Measurements from ENCODE around the gene TRIM51.
"Not testable (repeated sequence)": the region's sequence is repeated elsewhere in the genome, so short reads cannot be mapped to it uniquely, and the experiment has no call there.

TRIM51 gene, protein sequence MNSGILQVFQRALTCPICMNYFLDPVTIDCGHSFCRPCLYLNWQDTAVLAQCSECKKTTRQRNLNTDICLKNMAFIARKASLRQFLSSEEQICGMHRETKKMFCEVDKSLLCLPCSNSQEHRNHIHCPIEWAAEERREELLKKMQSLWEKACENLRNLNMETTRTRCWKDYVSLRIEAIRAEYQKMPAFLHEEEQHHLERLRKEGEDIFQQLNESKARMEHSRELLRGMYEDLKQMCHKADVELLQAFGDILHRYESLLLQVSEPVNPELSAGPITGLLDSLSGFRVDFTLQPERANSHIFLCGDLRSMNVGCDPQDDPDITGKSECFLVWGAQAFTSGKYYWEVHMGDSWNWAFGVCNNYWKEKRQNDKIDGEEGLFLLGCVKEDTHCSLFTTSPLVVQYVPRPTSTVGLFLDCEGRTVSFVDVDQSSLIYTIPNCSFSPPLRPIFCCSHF
- total RNA-seq, result 0 reads per million in 3 donors

DNA sequence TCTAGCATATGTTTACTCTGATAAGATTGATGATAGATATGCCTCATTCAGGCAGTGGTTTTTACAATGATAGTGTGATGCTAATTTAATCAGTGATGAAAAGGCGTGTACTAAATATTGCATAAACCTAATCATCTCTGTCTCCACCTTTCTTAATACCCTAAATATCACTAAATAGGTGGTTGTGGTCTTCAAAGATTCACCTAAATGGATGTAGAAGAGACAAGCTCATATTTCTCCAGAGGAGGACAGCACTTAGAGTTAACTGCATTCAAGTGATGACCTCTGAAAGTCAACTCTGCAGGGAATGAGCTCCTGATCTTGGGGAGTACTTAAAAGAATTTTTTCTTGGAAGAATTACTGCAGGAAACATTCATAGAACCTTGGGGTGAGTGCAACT is at the start of gene TRIM51:
TSS of gene TRIM51 (plus strand) at position 301 of the 400 bp plus-strand sequence. CDS start 2,132 bp downstream, outside the sequence.
- H3K4me3 ChIP-seq (ENCODE audit: insufficient read depth, low read depth, low read length, poor library complexity, severe bottlenecking); H3K4me1 ChIP-seq (ENCODE audit: control insufficient read depth, insufficient read depth, low read length, poor library complexity, severe bottlenecking); H3K36me3 ChIP-seq (ENCODE audit: control insufficient read depth, insufficient read depth, low read length); H3K27me3 ChIP-seq (replicated peaks; ENCODE audit: control insufficient read depth, insufficient read depth, low read length, poor library complexity, severe bottlenecking); H3K9me3 ChIP-seq (ENCODE audit: control insufficient read depth, low read length); H3K27ac ChIP-seq (ENCODE audit: insufficient read depth, low read length, poor library complexity, severe bottlenecking); DNase-seq: not testable (repeated sequence)

DNA sequence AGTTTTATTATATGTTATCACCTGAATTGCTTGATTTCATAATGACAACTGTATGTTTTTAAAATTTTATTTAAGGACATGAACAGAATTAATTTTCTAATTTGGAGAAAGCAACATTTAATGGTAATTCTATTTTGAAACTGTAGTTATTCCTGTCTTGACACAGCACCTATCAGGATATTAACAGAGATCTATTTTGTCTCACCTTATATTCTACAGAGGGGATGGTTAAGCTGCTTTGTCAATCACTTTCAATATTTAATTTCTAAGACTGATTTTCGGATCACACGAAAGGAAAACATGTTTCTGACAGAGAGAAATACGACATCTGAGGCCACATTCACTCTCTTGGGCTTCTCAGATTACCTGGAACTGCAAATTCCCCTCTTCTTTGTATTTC is 44.6 kb upstream of the TRIM51 start, which contains the start of gene OR5D16:
TSS of gene OR5D16 (plus strand) at position 301 of the 400 bp plus-strand sequence. CDS start at position 301, 0 bp downstream.
- DNase-seq, result no peak
- Histone ChIP-seq H3K4me1 (ENCODE audit: control insufficient read depth, insufficient read depth, low read length, poor library complexity, severe bottlenecking) (no peaks in the 10 kb centered on the region), H3K4me3 (ENCODE audit: insufficient read depth, low read depth, low read length, poor library complexity, severe bottlenecking) (no peak within 1 kb of the TSS), H3K36me3 (ENCODE audit: control insufficient read depth, insufficient read depth, low read length) (no peaks in the 10 kb centered on the region), H3K9me3 (ENCODE audit: control insufficient read depth, low read length) (no peaks in the 10 kb centered on the region), H3K27me3 (replicated peaks; ENCODE audit: control insufficient read depth, insufficient read depth, low read length, poor library complexity, severe bottlenecking) (no peaks in the 10 kb centered on the region), H3K27ac (ENCODE audit: insufficient read depth, low read length, poor library complexity, severe bottlenecking) (no peak within 1 kb of the TSS)

DNA sequence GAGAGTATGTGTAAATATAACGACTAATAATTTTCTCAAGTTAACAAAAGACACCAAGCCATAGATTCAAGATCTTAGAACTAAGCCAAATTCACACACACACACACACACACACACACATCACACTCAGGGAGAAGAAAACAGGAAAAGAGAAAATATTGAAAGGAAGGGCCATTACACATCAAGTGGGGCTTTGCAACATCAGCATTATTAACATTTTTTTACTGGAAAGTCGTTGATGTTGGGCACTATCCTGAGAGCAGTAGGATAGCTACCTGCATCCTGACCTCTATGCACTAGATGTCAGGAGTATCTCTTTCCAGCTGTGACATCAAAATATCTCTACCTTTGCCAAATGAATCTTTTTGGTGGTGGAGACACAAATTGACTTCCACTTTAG is 35.6 kb upstream of the TRIM51 start:
- Histone ChIP-seq H3K27ac (ENCODE audit: insufficient read depth, low read length, poor library complexity, severe bottlenecking) (no peak overlapping the region), H3K4me3 (ENCODE audit: insufficient read depth, low read depth, low read length, poor library complexity, severe bottlenecking) (no peak overlapping the region), H3K9me3 (ENCODE audit: control insufficient read depth, low read length) (no peaks in the 10 kb centered on the region), H3K36me3 (ENCODE audit: control insufficient read depth, insufficient read depth, low read length) (no peaks in the 10 kb centered on the region), H3K27me3 (replicated peaks; ENCODE audit: control insufficient read depth, insufficient read depth, low read length, poor library complexity, severe bottlenecking) (no peaks in the 10 kb centered on the region), H3K4me1 (ENCODE audit: control insufficient read depth, insufficient read depth, low read length, poor library complexity, severe bottlenecking) (no peaks in the 10 kb centered on the region)
- no peak for DNase-seq

DNA sequence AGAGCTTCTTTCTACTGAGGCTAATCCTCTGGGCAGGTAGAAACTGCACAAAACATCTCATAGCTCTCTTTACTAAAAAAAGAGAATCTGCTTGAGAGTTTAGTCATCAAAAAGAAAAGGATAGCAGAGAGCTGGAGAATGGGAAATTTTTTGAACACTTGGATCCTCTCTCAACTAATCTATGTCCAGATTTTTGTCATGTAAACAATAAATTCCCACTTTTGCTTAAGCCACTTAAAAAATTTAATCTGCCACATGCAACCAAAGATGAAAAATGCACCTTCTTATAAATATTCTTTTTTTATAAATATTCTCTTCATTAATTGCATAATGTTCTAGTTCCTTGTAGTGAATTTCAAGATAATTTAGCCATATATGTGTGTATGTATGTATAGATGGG is 34.1 kb upstream of the TRIM51 start:
- Histone ChIP-seq H3K36me3 (ENCODE audit: control insufficient read depth, insufficient read depth, low read length) (no peaks in the 10 kb centered on the region), H3K9me3 (ENCODE audit: control insufficient read depth, low read length) (no peaks in the 10 kb centered on the region), H3K27me3 (replicated peaks; ENCODE audit: control insufficient read depth, insufficient read depth, low read length, poor library complexity, severe bottlenecking) (no peaks in the 10 kb centered on the region), H3K4me1 (ENCODE audit: control insufficient read depth, insufficient read depth, low read length, poor library complexity, severe bottlenecking) (no peaks in the 10 kb centered on the region), H3K27ac (ENCODE audit: insufficient read depth, low read length, poor library complexity, severe bottlenecking) (no peak overlapping the region), H3K4me3 (ENCODE audit: insufficient read depth, low read depth, low read length, poor library complexity, severe bottlenecking) (no peak overlapping the region)
- no peak for DNase-seq

DNA sequence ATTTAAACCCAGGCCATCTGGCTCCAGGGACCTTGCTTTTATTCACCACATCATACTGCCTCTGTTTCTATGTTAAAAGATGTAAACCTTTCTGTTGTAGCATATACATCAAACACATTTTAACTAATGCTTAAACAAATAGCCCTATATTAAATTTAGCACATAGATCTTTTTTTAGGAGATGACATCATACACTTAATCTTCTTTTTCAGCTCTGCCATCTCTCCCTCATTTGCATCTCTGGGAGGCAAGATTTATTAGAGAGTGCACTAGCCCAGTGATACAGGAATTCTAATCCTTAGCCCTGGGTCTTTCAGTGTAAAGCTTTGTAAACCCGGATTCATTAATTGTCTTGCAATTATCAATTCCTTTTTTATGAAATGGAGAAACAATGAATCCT is 31.0 kb upstream of the TRIM51 start:
- Histone ChIP-seq H3K27ac (ENCODE audit: insufficient read depth, low read length, poor library complexity, severe bottlenecking) (no peak overlapping the region), H3K27me3 (replicated peaks; ENCODE audit: control insufficient read depth, insufficient read depth, low read length, poor library complexity, severe bottlenecking) (no peaks in the 10 kb centered on the region), H3K9me3 (ENCODE audit: control insufficient read depth, low read length) (no peaks in the 10 kb centered on the region), H3K36me3 (ENCODE audit: control insufficient read depth, insufficient read depth, low read length) (no peaks in the 10 kb centered on the region), H3K4me3 (ENCODE audit: insufficient read depth, low read depth, low read length, poor library complexity, severe bottlenecking) (no peak overlapping the region), H3K4me1 (ENCODE audit: control insufficient read depth, insufficient read depth, low read length, poor library complexity, severe bottlenecking) (no peaks in the 10 kb centered on the region)
- DNase-seq, result no peak

DNA sequence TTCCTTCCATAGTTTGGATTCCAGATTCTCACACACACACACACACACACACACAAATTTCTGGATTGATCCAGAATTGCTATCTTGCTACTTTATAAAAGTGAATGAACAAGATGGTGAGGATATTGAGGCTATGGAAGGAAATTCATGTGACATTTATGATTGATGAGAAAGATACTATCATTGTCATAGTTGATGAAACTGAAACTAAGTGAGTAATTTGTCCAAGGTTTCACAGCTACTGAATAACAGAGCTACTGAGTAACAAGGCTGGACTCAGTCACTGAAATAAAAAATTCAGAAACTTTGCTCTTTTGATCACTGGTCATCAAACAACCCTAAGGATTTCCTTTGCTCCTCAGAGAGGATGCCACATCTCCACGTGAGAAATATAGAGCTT is 28.4 kb upstream of the TRIM51 start:
- no peak for DNase-seq
- H3K27me3 ChIP-seq (replicated peaks; ENCODE audit: control insufficient read depth, insufficient read depth, low read length, poor library complexity, severe bottlenecking), result no peaks in the 10 kb centered on the region
- H3K27ac ChIP-seq (ENCODE audit: insufficient read depth, low read length, poor library complexity, severe bottlenecking), result no peak overlapping the region
- H3K4me3 ChIP-seq (ENCODE audit: insufficient read depth, low read depth, low read length, poor library complexity, severe bottlenecking), result no peak overlapping the region
- no peaks in the 10 kb centered on the region for H3K9me3 ChIP-seq (ENCODE audit: control insufficient read depth, low read length)
- H3K4me1 ChIP-seq (ENCODE audit: control insufficient read depth, insufficient read depth, low read length, poor library complexity, severe bottlenecking), result no peaks in the 10 kb centered on the region
- H3K36me3 ChIP-seq (ENCODE audit: control insufficient read depth, insufficient read depth, low read length), result no peaks in the 10 kb centered on the region

DNA sequence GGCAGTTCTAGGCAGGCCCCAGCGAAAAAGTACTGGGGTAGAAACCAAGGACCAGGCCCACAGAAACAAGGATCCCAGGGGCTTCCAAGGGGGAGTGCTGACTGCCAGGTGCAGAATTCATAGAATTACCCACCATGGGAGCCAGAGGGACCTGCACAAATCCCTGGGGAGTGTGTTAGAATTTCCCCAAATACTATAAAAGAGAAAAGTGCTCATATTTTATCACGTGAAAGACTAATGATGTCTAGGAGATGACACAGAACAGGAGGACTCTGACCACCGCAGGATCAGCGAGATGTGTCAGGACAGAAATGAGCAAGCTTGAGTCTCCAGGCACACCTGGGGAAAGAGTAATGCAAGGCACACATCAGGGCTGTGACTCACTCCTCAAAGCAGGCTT is 15.7 kb upstream of the TRIM51 start:
- H3K27me3 ChIP-seq (replicated peaks; ENCODE audit: control insufficient read depth, insufficient read depth, low read length, poor library complexity, severe bottlenecking); H3K4me3 ChIP-seq (ENCODE audit: insufficient read depth, low read depth, low read length, poor library complexity, severe bottlenecking); DNase-seq; H3K4me1 ChIP-seq (ENCODE audit: control insufficient read depth, insufficient read depth, low read length, poor library complexity, severe bottlenecking); H3K9me3 ChIP-seq (ENCODE audit: control insufficient read depth, low read length); H3K27ac ChIP-seq (ENCODE audit: insufficient read depth, low read length, poor library complexity, severe bottlenecking); H3K36me3 ChIP-seq (ENCODE audit: control insufficient read depth, insufficient read depth, low read length): not testable (repeated sequence)

DNA sequence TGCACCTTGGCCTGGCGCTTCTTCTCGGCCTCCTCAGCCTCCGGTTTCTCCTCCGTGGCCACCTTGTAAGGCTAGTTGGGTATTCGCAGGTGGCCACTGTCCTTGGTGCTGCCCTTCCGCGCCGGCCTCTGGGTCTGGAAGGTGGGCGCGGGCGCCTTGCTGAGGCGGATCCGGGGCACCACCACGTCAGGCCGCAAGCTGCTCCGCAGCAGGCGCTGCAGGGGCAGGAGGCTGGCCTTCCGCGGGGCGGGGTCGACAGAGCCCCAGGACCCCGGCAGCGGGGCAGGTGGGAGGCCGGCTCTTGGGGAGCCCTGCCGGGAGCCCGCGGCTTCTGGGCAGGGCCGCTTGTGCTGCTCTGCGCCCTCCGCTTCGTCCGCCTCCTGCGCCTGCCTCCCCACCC is 10.4 kb upstream of the TRIM51 start:
- DNase-seq; H3K36me3 ChIP-seq (ENCODE audit: control insufficient read depth, insufficient read depth, low read length); H3K4me1 ChIP-seq (ENCODE audit: control insufficient read depth, insufficient read depth, low read length, poor library complexity, severe bottlenecking); H3K27me3 ChIP-seq (replicated peaks; ENCODE audit: control insufficient read depth, insufficient read depth, low read length, poor library complexity, severe bottlenecking); H3K4me3 ChIP-seq (ENCODE audit: insufficient read depth, low read depth, low read length, poor library complexity, severe bottlenecking); H3K27ac ChIP-seq (ENCODE audit: insufficient read depth, low read length, poor library complexity, severe bottlenecking); H3K9me3 ChIP-seq (ENCODE audit: control insufficient read depth, low read length): not testable (repeated sequence)

DNA sequence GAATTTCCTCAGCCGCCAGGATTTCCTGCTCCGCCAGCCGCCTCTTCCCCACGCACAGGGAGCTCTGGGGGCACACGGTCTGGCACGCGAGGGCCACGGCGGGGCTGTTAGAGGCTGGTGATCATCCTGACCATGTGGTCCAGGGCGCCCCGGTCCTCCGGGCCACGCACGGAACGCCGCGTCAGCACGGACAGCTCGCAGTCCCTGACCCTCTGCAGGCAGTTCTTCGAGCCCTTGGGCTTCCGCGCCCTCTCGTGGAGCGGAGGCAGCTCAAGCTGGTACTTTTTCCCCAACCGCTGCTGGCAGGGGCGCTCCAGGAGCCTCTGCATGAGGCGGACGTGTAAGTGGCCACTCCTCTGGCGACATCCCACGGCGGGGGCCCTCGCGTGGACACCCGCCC is 10.0 kb upstream of the TRIM51 start:
- H3K4me3 ChIP-seq (ENCODE audit: insufficient read depth, low read depth, low read length, poor library complexity, severe bottlenecking); H3K4me1 ChIP-seq (ENCODE audit: control insufficient read depth, insufficient read depth, low read length, poor library complexity, severe bottlenecking): not testable (repeated sequence)

DNA sequence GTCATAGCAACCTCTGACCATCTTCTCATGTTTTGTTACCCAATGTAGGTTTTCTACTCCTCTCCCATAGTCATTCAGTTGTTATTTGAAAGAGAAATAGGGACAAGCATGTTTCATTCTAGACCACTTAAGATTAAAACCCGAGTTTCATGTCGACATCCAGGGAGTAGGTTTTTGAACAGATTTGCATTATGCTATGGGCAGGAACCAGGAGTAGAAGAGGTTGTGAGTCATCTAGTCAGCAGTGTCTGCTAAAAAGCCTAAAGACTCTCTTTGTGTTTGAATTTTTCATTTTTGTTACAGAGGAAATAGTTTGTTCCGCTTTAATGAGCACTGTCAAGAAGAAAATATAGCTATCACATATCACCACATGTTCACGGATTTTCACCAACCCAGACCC is 1.9 kb downstream of the TRIM51 start:
- not testable (repeated sequence) for H3K4me1 ChIP-seq (ENCODE audit: control insufficient read depth, insufficient read depth, low read length, poor library complexity, severe bottlenecking); H3K9me3 ChIP-seq (ENCODE audit: control insufficient read depth, low read length); H3K27ac ChIP-seq (ENCODE audit: insufficient read depth, low read length, poor library complexity, severe bottlenecking); DNase-seq; H3K27me3 ChIP-seq (replicated peaks; ENCODE audit: control insufficient read depth, insufficient read depth, low read length, poor library complexity, severe bottlenecking); H3K4me3 ChIP-seq (ENCODE audit: insufficient read depth, low read depth, low read length, poor library complexity, severe bottlenecking); H3K36me3 ChIP-seq (ENCODE audit: control insufficient read depth, insufficient read depth, low read length)

More for the DNA sequence above, 10.0 kb upstream of the TRIM51 start:
- H3K27ac ChIP-seq (ENCODE audit: insufficient read depth, low read length, poor library complexity, severe bottlenecking); H3K36me3 ChIP-seq (ENCODE audit: control insufficient read depth, insufficient read depth, low read length); DNase-seq; H3K9me3 ChIP-seq (ENCODE audit: control insufficient read depth, low read length); H3K27me3 ChIP-seq (replicated peaks; ENCODE audit: control insufficient read depth, insufficient read depth, low read length, poor library complexity, severe bottlenecking): not testable (repeated sequence)

Data from effector memory CD4-positive, alpha-beta T cell (primary cell).